Neutrophil (primary cell): Measurements from ENCODE around the gene RABGAP1.

Experiments
- H3K27ac ChIP-seq: fragments of 200-600 bp; sonication (generic); 2 replicates; pipeline ENCODE4 v1.5.1; 2016; ENCODE audit warnings: mild to moderate bottlenecking, moderate library complexity
- H3K27me3 ChIP-seq: fragments of 200-600 bp; sonication (generic); 2 replicates; pipeline ENCODE4 v1.6.0; 2016; ENCODE audit warnings: mild to moderate bottlenecking
- H3K36me3 ChIP-seq: fragments of 200-600 bp; sonication (generic); 2 replicates; pipeline ENCODE4 v1.5.1; 2017
- H3K4me1 ChIP-seq, 2 experiments: fragments of 200-600 bp in 1 of 2; sonication (generic) in 1 of 2; 1 replicate in 1 of 2; 2 replicates in 1 of 2; pipeline versions ENCODE4 v1.5.1 to v1.6.1; 2013 to 2016; ENCODE audit warnings: low read depth in 1 of 2, low read length in 1 of 2, mild to moderate bottlenecking in 1 of 2, moderate library complexity in 1 of 2; ENCODE audit not compliant: control insufficient read depth in 1 of 2, insufficient read depth in 1 of 2
- H3K4me3 ChIP-seq, 2 experiments: fragments of 200-600 bp in 1 of 2; sonication (generic) in 1 of 2; 1 replicate in 1 of 2; 2 replicates in 1 of 2; pipeline ENCODE4 v1.5.1; 2013 to 2016; ENCODE audit warnings: low read depth in 1 of 2, low read length in 1 of 2, mild to moderate bottlenecking in 1 of 2, moderate library complexity in 1 of 2
- H3K9me3 ChIP-seq: fragments of 200-600 bp; sonication (generic); 2 replicates; pipeline ENCODE4 v1.5.1; 2016
- CTCF ChIP-seq: fragments of 200-600 bp; sonication (generic); IDR thresholded peaks from 2 replicates; pipeline ENCODE4 v1.5.1; 2016; ENCODE audit warnings: antibody characterized with exemption

RABGAP1 gene

GRCh38 chr9:123090198-123090896, 149.5 kb downstream of the RABGAP1 start:
- no peak for TF ChIP-seq CTCF
- no peaks in the 10 kb centered on the region for H3K4me1 ChIP-seq
- H3K27me3 ChIP-seq: no peaks in the 10 kb centered on the region
- no peak overlapping the region for H3K4me3 ChIP-seq
- no peaks in the 10 kb centered on the region for H3K9me3 ChIP-seq
- H3K36me3 ChIP-seq: peaks cover 48% of the 10 kb centered on the region
- no peak overlapping the region for H3K27ac ChIP-seq

DNA sequence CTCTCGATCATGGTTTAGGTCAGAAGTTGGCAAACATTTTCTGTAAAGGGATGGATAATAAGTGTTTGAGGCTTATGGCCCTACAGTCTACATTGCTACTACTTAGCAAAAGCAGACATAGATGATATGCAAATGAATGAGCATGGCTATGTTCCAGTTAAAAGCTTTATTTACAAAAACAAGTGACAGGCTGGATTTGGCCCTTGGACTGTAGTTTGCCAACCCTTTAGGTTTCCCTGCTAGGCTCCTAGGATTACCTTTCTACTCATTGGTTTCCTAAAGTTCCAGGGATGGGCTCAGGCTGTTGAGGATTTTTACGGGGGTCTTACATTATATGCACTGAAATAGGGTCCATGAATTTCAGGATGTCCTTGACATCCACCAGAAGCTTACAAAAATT, 150.1 kb downstream of the RABGAP1 start:
- no peaks in the 10 kb centered on the region for H3K27me3 ChIP-seq
- no peak overlapping the region for H3K27ac ChIP-seq
- no peaks in the 10 kb centered on the region for H3K9me3 ChIP-seq
- no peak overlapping the region for H3K4me3 ChIP-seq
- no peaks in the 10 kb centered on the region for H3K4me1 ChIP-seq
- no peak for TF ChIP-seq CTCF
- peaks cover 54% of the 10 kb centered on the region for H3K36me3 ChIP-seq

DNA sequence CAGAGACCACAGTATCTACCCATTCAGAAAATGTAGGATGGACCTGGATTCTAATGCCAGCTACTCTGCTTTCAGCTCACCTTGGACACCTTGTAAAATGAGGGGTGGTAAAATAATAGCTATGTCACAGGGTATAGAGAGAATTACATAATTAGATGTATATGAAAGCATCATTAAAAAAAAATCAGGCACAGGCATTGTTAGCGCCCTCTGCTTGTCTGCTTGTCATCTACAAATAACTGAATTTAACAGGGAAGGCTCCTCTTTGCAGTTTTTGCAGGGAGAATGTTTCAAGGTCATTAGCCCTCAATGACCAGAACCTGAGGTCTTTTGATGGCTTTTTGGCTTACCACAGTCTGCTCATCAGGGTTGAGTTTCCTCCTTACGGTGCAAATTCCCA, 150.6 kb downstream of the RABGAP1 start:
- Histone ChIP-seq H3K4me1 (no peaks in the 10 kb centered on the region), H3K4me3 (no peak overlapping the region), H3K36me3 (peaks cover 59% of the 10 kb centered on the region), H3K27me3 (no peaks in the 10 kb centered on the region), H3K9me3 (no peaks in the 10 kb centered on the region), H3K27ac (no peak overlapping the region)
- TF ChIP-seq CTCF: no peak

DNA sequence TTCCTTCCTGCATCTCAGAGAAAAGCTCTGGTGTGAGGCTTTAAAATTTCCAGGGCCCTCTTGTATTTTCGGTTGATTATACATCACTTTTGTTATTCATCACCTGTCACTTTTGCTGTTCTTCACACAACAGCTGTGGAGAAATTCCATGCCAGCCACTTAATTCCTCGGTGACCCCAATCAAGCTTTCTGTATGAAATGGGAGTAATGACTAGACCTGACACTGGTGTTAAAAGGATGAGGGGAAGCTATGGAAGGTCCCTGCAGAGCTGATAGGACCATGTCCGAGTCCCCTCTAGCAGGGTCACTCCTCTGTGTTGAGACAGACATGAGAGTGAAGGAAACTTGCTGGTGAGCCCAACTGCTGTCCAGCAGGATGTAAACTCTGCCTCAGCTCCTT, 152.3 kb downstream of the RABGAP1 start:
- no peaks in the 10 kb centered on the region for H3K4me1 ChIP-seq
- H3K36me3 ChIP-seq: peaks cover 70% of the 10 kb centered on the region
- H3K9me3 ChIP-seq: no peaks in the 10 kb centered on the region
- no peak for TF ChIP-seq CTCF
- no peak overlapping the region for H3K27ac ChIP-seq
- no peak overlapping the region for H3K4me3 ChIP-seq
- H3K27me3 ChIP-seq: no peaks in the 10 kb centered on the region

DNA sequence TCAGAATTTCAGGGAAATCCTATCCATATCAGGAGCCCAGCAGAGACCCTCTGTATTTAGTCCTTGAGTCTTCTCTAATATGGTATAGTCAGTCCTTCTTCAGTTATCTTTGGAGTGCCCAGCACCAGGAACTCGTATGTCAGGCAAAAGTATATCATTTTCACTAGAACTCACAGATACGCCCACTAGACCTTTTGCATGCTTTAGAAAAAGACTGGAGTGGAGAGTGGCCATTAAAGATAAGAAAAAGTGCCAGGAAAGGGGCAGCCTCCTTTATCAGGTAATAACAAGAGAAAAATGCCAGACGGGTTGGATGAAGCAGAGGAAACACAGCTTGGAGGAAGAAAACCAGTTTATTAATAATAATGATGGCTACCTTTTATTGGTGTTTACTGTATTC, 156.2 kb downstream of the RABGAP1 start:
- Histone ChIP-seq H3K9me3 (no peaks in the 10 kb centered on the region), H3K27ac (no peak overlapping the region), H3K4me1 (no peaks in the 10 kb centered on the region), H3K4me3 (no peak overlapping the region), H3K36me3 (peaks cover 70% of the 10 kb centered on the region), H3K27me3 (no peaks in the 10 kb centered on the region)
- no peak for TF ChIP-seq CTCF
